Measurements from ENCODE around the gene NFIA. TPM values are rescaled to one million over a fixed set of nuclear protein-coding genes. Genes with fewer than 3 reads are reported as not detected.

Gene NFIA
- total and polyA plus RNA-seq, 2 of the 13 experiments (the other 11 are each of a cell fraction or from before 2014, with no cell fraction given), result 14.7 to 28.5 TPM

GRCh38 chr1:61330571-61330970 lies 248.2 kb downstream of the NFIA start:
- in situ Hi-C loops (cut with HindIII; ENCODE audit: extremely low pct_ligation_motif_present, low pct_unique_long_range_greater_than_20kb) (no loop called here), intact Hi-C loops (cut with micrococcal nuclease; ENCODE audit: unreplicated experiment) (no loop called here)
- no peak for DNase-seq (ENCODE audit: low spot score)
- Histone ChIP-seq H3K79me2 (ENCODE audit: insufficient read depth, low read length) (peaks cover 16% of the 10 kb centered on the region), H2AFZ (ENCODE audit: low read length) (no peak overlapping the region), H3K27ac (ENCODE audit: extremely low read length, insufficient read depth, low read length) (no peak overlapping the region), H3K9ac (ENCODE audit: insufficient read depth, low read depth, low read length) (no peak overlapping the region), H4K20me1 (ENCODE audit: insufficient read depth, low read length) (peaks cover 6% of the 10 kb centered on the region; the same call in 1 of the 2 replicates), H3K4me1 (ENCODE audit: insufficient read depth, low read length) (0 out of 2 replicates have a peak, but pooled peaks cover 6% of the 10 kb centered on the region), H3K36me3 (replicated peaks in 1 of 2; ENCODE audit: control insufficient read depth in 1 of 2, insufficient read depth in 2 of 2, low read length in 2 of 2) (peaks cover 6 to 24% of the 10 kb centered on the region in 2 experiments), H3K9me3 (ENCODE audit: low read length) (no peaks in the 10 kb centered on the region), H3K4me3 (replicated peaks in 1 of 3; ENCODE audit: insufficient read depth in 1 of 3, low read depth in 2 of 3, low read length in 3 of 3) (no peak overlapping the region), H3K27me3 (ENCODE audit: control insufficient read depth in 1 of 2, insufficient read depth in 2 of 2, low read length in 2 of 2) (no peaks in the 10 kb centered on the region; a peak in 1 of 5 replicates), H3K4me2 (ENCODE audit: low read depth, low read length) (no peak overlapping the region)
- ATAC-seq, result no peak
- BruUV-seq (replicated peaks), result no TSS peak
- WGBS (ENCODE audit: low lambda C conversion rate), result 100% methylated on average over 2 of the region's 2 CpGs
- no peak for FAIRE-seq
- ChIA-PET CTCF (ENCODE audit: low intra/inter-chr PET ratio, low total read pairs) (no interaction called here), POLR2A (no interaction called here)
- no peak for TF ChIP-seq GLMP (CRISPR knock-in tag; IDR thresholded peaks at IDR 0.05; ENCODE audit: borderline replicate concordance)
- no peak for TF ChIP-seq SP5 (CRISPR knock-in tag; IDR thresholded peaks at IDR 0.05; ENCODE audit: borderline replicate concordance, low read depth)
- no peak for TF ChIP-seq GRHL1 (CRISPR knock-in tag; conservative IDR thresholded peaks at IDR 0.05)
- no peak for TF ChIP-seq HOXA9 (CRISPR knock-in tag; IDR thresholded peaks at IDR 0.05; ENCODE audit: borderline replicate concordance)
- TF ChIP-seq ZNF530 (CRISPR knock-in tag; IDR thresholded peaks at IDR 0.05; ENCODE audit: low read depth), result no peak
- no peak for TF ChIP-seq ZBTB7B (CRISPR knock-in tag; IDR thresholded peaks at IDR 0.05)
- no peak for TF ChIP-seq MAX (IDR thresholded peaks at IDR 0.05)
- TF ChIP-seq ZSCAN29 (CRISPR knock-in tag; conservative IDR thresholded peaks at IDR 0.05), result no peak
- TF ChIP-seq SYNCRIP (IDR thresholded peaks at IDR 0.05; ENCODE audit: insufficient read depth, low read depth, low read length), result no peak
- TF ChIP-seq HNRNPH1 (optimal IDR thresholded peaks at IDR 0.05; ENCODE audit: low read depth, low read length), result no peak
